GM23338 (cell line): Measurements from ENCODE around the gene SERPINI2. TPM values are rescaled to one million over a fixed set of nuclear protein-coding genes. Genes with fewer than 3 reads are reported as not detected.

Experiments used
- ATAC-seq: fragments of 200-7000 bp; cut with Tn5 transposase; 3 replicates; pipeline ENCODE4 v1.9.1; 2020
- DNase-seq: peaks from one replicate; pipeline ENCODE4 v3.0.0-alpha.2; 2015; ENCODE audit warnings: low spot score
- H2AFZ ChIP-seq: fragments of 200-600 bp; sonication (generic); 2 replicates; pipeline ENCODE4 v1.8.0; 2016; ENCODE audit warnings: antibody characterized with exemption, mild to moderate bottlenecking, moderate library complexity
- H3F3A ChIP-seq: fragments of 200-600 bp; sonication (generic); replicated peaks from 2 replicates; pipeline ENCODE4 v1.8.0; 2017; ENCODE audit warnings: antibody characterized with exemption, mixed run types, low read depth
- H3K27ac ChIP-seq: fragments of 200-600 bp; sonication (generic); 2 replicates; pipeline ENCODE4 v1.6.1; 2016; ENCODE audit warnings: low read depth
- H3K27me3 ChIP-seq: fragments of 200-600 bp; sonication (generic); 2 replicates; pipeline ENCODE4 v1.8.0; 2016; ENCODE audit warnings: mild to moderate bottlenecking, mixed run types, moderate library complexity; ENCODE audit not compliant: insufficient read depth
- H3K36me3 ChIP-seq: fragments of 200-600 bp; sonication (generic); 2 replicates; pipeline ENCODE4 v1.8.0; 2016; ENCODE audit warnings: mild to moderate bottlenecking; ENCODE audit not compliant: insufficient read depth
- H3K4me1 ChIP-seq: fragments of 200-600 bp; sonication (generic); 2 replicates; pipeline ENCODE4 v1.8.0; 2016; ENCODE audit warnings: mild to moderate bottlenecking, moderate library complexity; ENCODE audit not compliant: insufficient read depth
- H3K4me2 ChIP-seq: fragments of 200-600 bp; sonication (generic); 2 replicates; pipeline ENCODE4 v1.7.1; 2017; ENCODE audit warnings: mixed run types
- H3K4me3 ChIP-seq: fragments of 200-600 bp; sonication (generic); 2 replicates; pipeline ENCODE4 v1.6.1; 2016; ENCODE audit warnings: mixed run types
- H3K79me2 ChIP-seq: fragments of 200-600 bp; sonication (generic); replicated peaks from 2 replicates; pipeline ENCODE4 v1.8.0; 2017; ENCODE audit warnings: mild to moderate bottlenecking; ENCODE audit not compliant: insufficient read depth
- H3K9me2 ChIP-seq: fragments of 200-600 bp; sonication (generic); 2 replicates; pipeline ENCODE4 v1.8.0; 2017; ENCODE audit not compliant: insufficient read depth
- H4K20me1 ChIP-seq: fragments of 200-600 bp; sonication (generic); replicated peaks from 2 replicates; pipeline ENCODE4 v1.8.0; 2017; ENCODE audit warnings: mild to moderate bottlenecking; ENCODE audit not compliant: insufficient read depth
- H3K27ac Mint-ChIP-seq: 2 replicates; pipeline ENCODE4 v1.8.0; 2020; ENCODE audit warnings: inconsistent platforms, mild to moderate bottlenecking, moderate library complexity, mixed read lengths
- H3K27me3 Mint-ChIP-seq: 3 replicates; pipeline ENCODE4 v1.8.0; 2022; ENCODE audit warnings: low read depth, mild to moderate bottlenecking, moderate library complexity, mixed read lengths, inconsistent platforms; ENCODE audit not compliant: insufficient read depth, poor library complexity
- H3K36me3 Mint-ChIP-seq: 3 replicates; pipeline ENCODE4 v1.8.0; 2021; ENCODE audit warnings: low read depth, mild to moderate bottlenecking, inconsistent platforms, moderate library complexity, mixed read lengths
- H3K4me1 Mint-ChIP-seq: 3 replicates; pipeline ENCODE4 v1.8.0; 2020; ENCODE audit warnings: mild to moderate bottlenecking, inconsistent platforms, mixed read lengths
- H3K4me3 Mint-ChIP-seq: 3 replicates; pipeline ENCODE4 v1.8.0; 2021; ENCODE audit warnings: moderate library complexity, mild to moderate bottlenecking, inconsistent platforms, mixed read lengths
- H3K9me3 Mint-ChIP-seq: 3 replicates; pipeline ENCODE4 v1.8.0; 2020; ENCODE audit warnings: moderate library complexity, mild to moderate bottlenecking, inconsistent platforms, mixed read lengths
- EZH2 ChIP-seq: fragments of 200-600 bp; sonication (generic); IDR thresholded peaks from one replicate; pipeline ENCODE4 v1.8.0; 2017; ENCODE audit warnings: antibody characterized with exemption, mild to moderate bottlenecking, low read depth; ENCODE audit not compliant: unreplicated experiment
- EZH2phosphoT487 ChIP-seq: fragments of 200-600 bp; sonication (generic); IDR thresholded peaks from one replicate; pipeline ENCODE4 v1.8.1; 2018; ENCODE audit warnings: antibody characterized with exemption; ENCODE audit not compliant: unreplicated experiment
- POLR2AphosphoS5 ChIP-seq: IDR thresholded peaks from 2 replicates; pipeline ENCODE4 v1.6.1; 2016; ENCODE audit warnings: antibody characterized with exemption, low read depth
- STAT1 ChIP-seq: IDR thresholded peaks from one replicate; pipeline ENCODE4 v1.6.1; 2016; ENCODE audit warnings: antibody characterized with exemption; ENCODE audit not compliant: unreplicated experiment
- ZNF114 ChIP-seq: fragments of 250-450 bp; sonication (Bioruptor Pico); IDR thresholded peaks from 2 replicates; pipeline ENCODE4 v1.5.0; 2020; ENCODE audit warnings: mild to moderate bottlenecking, moderate library complexity
- ZNF331 ChIP-seq: fragments of 250-450 bp; sonication (Bioruptor Pico); IDR thresholded peaks from 2 replicates; pipeline ENCODE4 v1.5.0; 2020; ENCODE audit warnings: low read depth, mild to moderate bottlenecking, moderate library complexity
- polyA plus RNA-seq: library from polyadenylated mRNA; unstranded; fragments of >200 nt; fragmentation: Nextera tagmentation; extraction: Ambion mirVana; gene quantifications from 2 replicates; pipeline ENCODE4 v1.2.1, GENCODE V29; 2016
- total RNA-seq: library from RNA; depleted of rRNA; stranded (reverse); fragments of >200 nt; shearing (Covaris generic); gene quantifications from 2 replicates; pipeline ENCODE4 v1.2.3, GENCODE V29; 2014
- TF ChIP-seq, protein P1 (sequence below): IDR thresholded peaks from 2 replicates; pipeline ENCODE4 v1.6.1; 2016; ENCODE audit warnings: antibody characterized with exemption
- TF ChIP-seq, protein P2 (sequence below): IDR thresholded peaks from one replicate; pipeline ENCODE4 v1.6.1; 2018; ENCODE audit warnings: antibody characterized with exemption; ENCODE audit not compliant: unreplicated experiment
- TF ChIP-seq, protein P3 (sequence below): fragments of 250-450 bp; sonication (Bioruptor Pico); IDR thresholded peaks from 2 replicates; pipeline ENCODE4 v1.5.0; 2020; ENCODE audit warnings: mild to moderate bottlenecking, moderate library complexity

SERPINI2 gene
- total and polyA plus RNA-seq, 2 experiments from 2014 or later, result 0.68 to 2.5 TPM

DNA sequence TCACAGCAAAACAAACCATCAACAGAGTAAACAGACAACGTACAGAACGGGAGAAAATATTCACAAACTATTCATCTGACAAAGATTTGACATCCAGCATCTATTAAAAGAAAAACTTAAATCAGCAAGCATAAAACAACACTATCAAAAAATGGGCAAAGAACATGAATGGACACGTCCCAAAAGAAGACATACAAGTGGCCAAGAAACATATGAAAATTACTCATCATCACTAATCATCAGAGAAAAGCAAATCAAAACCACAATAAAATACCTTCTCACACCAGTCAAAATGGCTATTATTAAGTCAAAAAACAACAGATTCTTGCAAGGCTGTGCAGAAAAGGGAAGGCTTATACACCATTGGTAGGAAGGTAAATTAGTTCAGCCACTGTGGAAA is 13.7 kb upstream of the SERPINI2 start:
- H3K27me3 Mint-ChIP-seq, result peaks cover 3% of the 10 kb centered on the region
- DNase-seq, result no peak
- H3K4me1 ChIP-seq, result peaks cover 28% of the 10 kb centered on the region
- no peak overlapping the region for H3K4me2 ChIP-seq
- TF ChIP-seq, protein P1, sequence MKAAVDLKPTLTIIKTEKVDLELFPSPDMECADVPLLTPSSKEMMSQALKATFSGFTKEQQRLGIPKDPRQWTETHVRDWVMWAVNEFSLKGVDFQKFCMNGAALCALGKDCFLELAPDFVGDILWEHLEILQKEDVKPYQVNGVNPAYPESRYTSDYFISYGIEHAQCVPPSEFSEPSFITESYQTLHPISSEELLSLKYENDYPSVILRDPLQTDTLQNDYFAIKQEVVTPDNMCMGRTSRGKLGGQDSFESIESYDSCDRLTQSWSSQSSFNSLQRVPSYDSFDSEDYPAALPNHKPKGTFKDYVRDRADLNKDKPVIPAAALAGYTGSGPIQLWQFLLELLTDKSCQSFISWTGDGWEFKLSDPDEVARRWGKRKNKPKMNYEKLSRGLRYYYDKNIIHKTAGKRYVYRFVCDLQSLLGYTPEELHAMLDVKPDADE, result no peak
- TF ChIP-seq EZH2 (no peak), POLR2AphosphoS5 (no peak), EZH2phosphoT487 (no peak), ZNF331 (CRISPR knock-in tag) (no peak), STAT1 (no peak), ZNF114 (CRISPR knock-in tag) (no peak)
- TF ChIP-seq, protein P2, sequence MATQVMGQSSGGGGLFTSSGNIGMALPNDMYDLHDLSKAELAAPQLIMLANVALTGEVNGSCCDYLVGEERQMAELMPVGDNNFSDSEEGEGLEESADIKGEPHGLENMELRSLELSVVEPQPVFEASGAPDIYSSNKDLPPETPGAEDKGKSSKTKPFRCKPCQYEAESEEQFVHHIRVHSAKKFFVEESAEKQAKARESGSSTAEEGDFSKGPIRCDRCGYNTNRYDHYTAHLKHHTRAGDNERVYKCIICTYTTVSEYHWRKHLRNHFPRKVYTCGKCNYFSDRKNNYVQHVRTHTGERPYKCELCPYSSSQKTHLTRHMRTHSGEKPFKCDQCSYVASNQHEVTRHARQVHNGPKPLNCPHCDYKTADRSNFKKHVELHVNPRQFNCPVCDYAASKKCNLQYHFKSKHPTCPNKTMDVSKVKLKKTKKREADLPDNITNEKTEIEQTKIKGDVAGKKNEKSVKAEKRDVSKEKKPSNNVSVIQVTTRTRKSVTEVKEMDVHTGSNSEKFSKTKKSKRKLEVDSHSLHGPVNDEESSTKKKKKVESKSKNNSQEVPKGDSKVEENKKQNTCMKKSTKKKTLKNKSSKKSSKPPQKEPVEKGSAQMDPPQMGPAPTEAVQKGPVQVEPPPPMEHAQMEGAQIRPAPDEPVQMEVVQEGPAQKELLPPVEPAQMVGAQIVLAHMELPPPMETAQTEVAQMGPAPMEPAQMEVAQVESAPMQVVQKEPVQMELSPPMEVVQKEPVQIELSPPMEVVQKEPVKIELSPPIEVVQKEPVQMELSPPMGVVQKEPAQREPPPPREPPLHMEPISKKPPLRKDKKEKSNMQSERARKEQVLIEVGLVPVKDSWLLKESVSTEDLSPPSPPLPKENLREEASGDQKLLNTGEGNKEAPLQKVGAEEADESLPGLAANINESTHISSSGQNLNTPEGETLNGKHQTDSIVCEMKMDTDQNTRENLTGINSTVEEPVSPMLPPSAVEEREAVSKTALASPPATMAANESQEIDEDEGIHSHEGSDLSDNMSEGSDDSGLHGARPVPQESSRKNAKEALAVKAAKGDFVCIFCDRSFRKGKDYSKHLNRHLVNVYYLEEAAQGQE, result no peak
- TF ChIP-seq, protein P3, sequence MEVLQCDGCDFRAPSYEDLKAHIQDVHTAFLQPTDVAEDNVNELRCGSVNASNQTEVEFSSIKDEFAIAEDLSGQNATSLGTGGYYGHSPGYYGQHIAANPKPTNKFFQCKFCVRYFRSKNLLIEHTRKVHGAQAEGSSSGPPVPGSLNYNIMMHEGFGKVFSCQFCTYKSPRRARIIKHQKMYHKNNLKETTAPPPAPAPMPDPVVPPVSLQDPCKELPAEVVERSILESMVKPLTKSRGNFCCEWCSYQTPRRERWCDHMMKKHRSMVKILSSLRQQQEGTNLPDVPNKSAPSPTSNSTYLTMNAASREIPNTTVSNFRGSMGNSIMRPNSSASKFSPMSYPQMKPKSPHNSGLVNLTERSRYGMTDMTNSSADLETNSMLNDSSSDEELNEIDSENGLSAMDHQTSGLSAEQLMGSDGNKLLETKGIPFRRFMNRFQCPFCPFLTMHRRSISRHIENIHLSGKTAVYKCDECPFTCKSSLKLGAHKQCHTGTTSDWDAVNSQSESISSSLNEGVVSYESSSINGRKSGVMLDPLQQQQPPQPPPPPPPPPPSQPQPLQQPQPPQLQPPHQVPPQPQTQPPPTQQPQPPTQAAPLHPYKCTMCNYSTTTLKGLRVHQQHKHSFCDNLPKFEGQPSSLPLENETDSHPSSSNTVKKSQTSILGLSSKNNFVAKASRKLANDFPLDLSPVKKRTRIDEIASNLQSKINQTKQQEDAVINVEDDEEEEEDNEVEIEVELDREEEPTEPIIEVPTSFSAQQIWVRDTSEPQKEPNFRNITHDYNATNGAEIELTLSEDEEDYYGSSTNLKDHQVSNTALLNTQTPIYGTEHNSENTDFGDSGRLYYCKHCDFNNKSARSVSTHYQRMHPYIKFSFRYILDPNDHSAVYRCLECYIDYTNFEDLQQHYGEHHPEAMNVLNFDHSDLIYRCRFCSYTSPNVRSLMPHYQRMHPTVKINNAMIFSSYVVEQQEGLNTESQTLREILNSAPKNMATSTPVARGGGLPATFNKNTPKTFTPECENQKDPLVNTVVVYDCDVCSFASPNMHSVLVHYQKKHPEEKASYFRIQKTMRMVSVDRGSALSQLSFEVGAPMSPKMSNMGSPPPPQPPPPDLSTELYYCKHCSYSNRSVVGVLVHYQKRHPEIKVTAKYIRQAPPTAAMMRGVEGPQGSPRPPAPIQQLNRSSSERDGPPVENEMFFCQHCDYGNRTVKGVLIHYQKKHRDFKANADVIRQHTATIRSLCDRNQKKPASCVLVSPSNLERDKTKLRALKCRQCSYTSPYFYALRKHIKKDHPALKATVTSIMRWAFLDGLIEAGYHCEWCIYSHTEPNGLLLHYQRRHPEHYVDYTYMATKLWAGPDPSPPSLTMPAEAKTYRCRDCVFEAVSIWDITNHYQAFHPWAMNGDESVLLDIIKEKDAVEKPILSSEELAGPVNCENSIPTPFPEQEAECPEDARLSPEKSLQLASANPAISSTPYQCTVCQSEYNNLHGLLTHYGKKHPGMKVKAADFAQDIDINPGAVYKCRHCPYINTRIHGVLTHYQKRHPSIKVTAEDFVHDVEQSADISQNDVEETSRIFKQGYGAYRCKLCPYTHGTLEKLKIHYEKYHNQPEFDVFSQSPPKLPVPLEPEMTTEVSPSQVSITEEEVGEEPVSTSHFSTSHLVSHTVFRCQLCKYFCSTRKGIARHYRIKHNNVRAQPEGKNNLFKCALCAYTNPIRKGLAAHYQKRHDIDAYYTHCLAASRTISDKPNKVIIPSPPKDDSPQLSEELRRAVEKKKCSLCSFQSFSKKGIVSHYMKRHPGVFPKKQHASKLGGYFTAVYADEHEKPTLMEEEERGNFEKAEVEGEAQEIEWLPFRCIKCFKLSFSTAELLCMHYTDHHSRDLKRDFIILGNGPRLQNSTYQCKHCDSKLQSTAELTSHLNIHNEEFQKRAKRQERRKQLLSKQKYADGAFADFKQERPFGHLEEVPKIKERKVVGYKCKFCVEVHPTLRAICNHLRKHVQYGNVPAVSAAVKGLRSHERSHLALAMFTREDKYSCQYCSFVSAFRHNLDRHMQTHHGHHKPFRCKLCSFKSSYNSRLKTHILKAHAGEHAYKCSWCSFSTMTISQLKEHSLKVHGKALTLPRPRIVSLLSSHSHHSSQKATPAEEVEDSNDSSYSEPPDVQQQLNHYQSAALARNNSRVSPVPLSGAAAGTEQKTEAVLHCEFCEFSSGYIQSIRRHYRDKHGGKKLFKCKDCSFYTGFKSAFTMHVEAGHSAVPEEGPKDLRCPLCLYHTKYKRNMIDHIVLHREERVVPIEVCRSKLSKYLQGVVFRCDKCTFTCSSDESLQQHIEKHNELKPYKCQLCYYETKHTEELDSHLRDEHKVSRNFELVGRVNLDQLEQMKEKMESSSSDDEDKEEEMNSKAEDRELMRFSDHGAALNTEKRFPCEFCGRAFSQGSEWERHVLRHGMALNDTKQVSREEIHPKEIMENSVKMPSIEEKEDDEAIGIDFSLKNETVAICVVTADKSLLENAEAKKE, result no peak
- no peak for ATAC-seq
- H3K9me2 ChIP-seq, result no peaks in the 10 kb centered on the region
- H3K79me2 ChIP-seq, result no peaks in the 10 kb centered on the region
- no peaks in the 10 kb centered on the region for H3K36me3 ChIP-seq
- H3K4me1 Mint-ChIP-seq, result peaks cover 23% of the 10 kb centered on the region
- no peaks in the 10 kb centered on the region for H3K36me3 Mint-ChIP-seq
- H3F3A ChIP-seq, result no peaks in the 10 kb centered on the region
- H3K27me3 ChIP-seq, result no peaks in the 10 kb centered on the region
- H3K4me3 ChIP-seq, result no peak overlapping the region
- no peak overlapping the region for H2AFZ ChIP-seq
- H3K9me3 Mint-ChIP-seq, result no peaks in the 10 kb centered on the region
- no peak overlapping the region for H3K4me3 Mint-ChIP-seq
- no peak overlapping the region for H3K27ac Mint-ChIP-seq
- H3K27ac ChIP-seq, result no peak overlapping the region
- H4K20me1 ChIP-seq, result no peaks in the 10 kb centered on the region
